Muscle layer of duodenum (tissue), 2 donors: ENCODE results near the gene NUDT7.

Experiments
- H3K27ac ChIP-seq: one replicate; pipeline ENCODE4 v1.7.0; 2013; ENCODE audit warnings: mild to moderate bottlenecking, low read length
- H3K27me3 ChIP-seq: one replicate; pipeline ENCODE4 v1.7.0; 2013; ENCODE audit warnings: low read depth, mild to moderate bottlenecking, control low read depth, low read length
- H3K36me3 ChIP-seq, 2 donors: one replicate each; pipeline ENCODE4 v1.7.0; 2013; ENCODE audit warnings: low read length in 2 of 2, control low read depth in 1 of 2, mild to moderate bottlenecking in 1 of 2; ENCODE audit not compliant: insufficient read depth in 2 of 2, control insufficient read depth in 1 of 2
- H3K4me1 ChIP-seq, 2 donors: one replicate each; pipeline ENCODE4 v1.7.0; 2013; ENCODE audit warnings: low read length in 2 of 2, mild to moderate bottlenecking in 2 of 2, control low read depth in 1 of 2, moderate library complexity in 1 of 2; ENCODE audit not compliant: insufficient read depth in 2 of 2, control insufficient read depth in 1 of 2
- H3K4me3 ChIP-seq, 2 donors: one replicate each; pipeline ENCODE4 v1.7.0; 2013; ENCODE audit warnings: low read length in 2 of 2, low read depth in 1 of 2, mild to moderate bottlenecking in 1 of 2
- H3K9me3 ChIP-seq, 2 donors: one replicate each; pipeline ENCODE4 v1.7.0; 2013; ENCODE audit warnings: low read length in 2 of 2, control low read depth in 1 of 2, mild to moderate bottlenecking in 1 of 2; ENCODE audit not compliant: control insufficient read depth in 1 of 2
- donor health status: healthy.

The NUDT7 gene

GRCh38 chr16:77729951-77730350 lies 7.6 kb downstream of the NUDT7 start:
- H3K27me3 ChIP-seq, result no peaks in the 10 kb centered on the region
- no peak overlapping the region for H3K4me3 ChIP-seq
- no peaks in the 10 kb centered on the region for H3K4me1 ChIP-seq
- peaks cover 9 to 10% of the 10 kb centered on the region in 2 donors for H3K36me3 ChIP-seq
- no peaks in the 10 kb centered on the region for H3K9me3 ChIP-seq
- no peak overlapping the region for H3K27ac ChIP-seq

GRCh38 chr16:77732241-77732946 lies 10.1 kb downstream of the NUDT7 start:
- Histone ChIP-seq H3K4me1 (no peaks in the 10 kb centered on the region), H3K27me3 (no peaks in the 10 kb centered on the region), H3K4me3 (no peak overlapping the region), H3K36me3 (peaks cover 7 to 16% of the 10 kb centered on the region in 2 donors), H3K27ac (no peak overlapping the region), H3K9me3 (no peaks in the 10 kb centered on the region)

GRCh38 chr16:77736879-77737278 lies 14.6 kb downstream of the NUDT7 start:
- no peaks in the 10 kb centered on the region for H3K4me1 ChIP-seq
- no peaks in the 10 kb centered on the region for H3K27me3 ChIP-seq
- H3K27ac ChIP-seq, result no peak overlapping the region
- H3K4me3 ChIP-seq, result no peak overlapping the region
- H3K36me3 ChIP-seq, result peaks cover 0 to 13% of the 10 kb centered on the region in 2 donors
- no peaks in the 10 kb centered on the region for H3K9me3 ChIP-seq

GRCh38 chr16:77738706-77739558 lies 16.6 kb downstream of the NUDT7 start:
- Histone ChIP-seq H3K27me3 (no peaks in the 10 kb centered on the region), H3K4me1 (no peaks in the 10 kb centered on the region), H3K36me3 (peaks cover 0 to 10% of the 10 kb centered on the region in 2 donors), H3K9me3 (no peaks in the 10 kb centered on the region), H3K4me3 (no peak overlapping the region), H3K27ac (no peak overlapping the region)

GRCh38 chr16:77739559-77739892 lies 17.2 kb downstream of the NUDT7 start:
- H3K27me3 ChIP-seq, result no peaks in the 10 kb centered on the region
- no peaks in the 10 kb centered on the region for H3K4me1 ChIP-seq
- H3K27ac ChIP-seq, result no peak overlapping the region
- no peaks in the 10 kb centered on the region for H3K9me3 ChIP-seq
- H3K4me3 ChIP-seq, result no peak overlapping the region
- peaks cover 0 to 10% of the 10 kb centered on the region in 2 donors for H3K36me3 ChIP-seq

- H3K9me3 ChIP-seq, result no peaks in the 10 kb centered on the region
- H3K4me3 ChIP-seq, result no peak overlapping the region
- no peaks in the 10 kb centered on the region for H3K27me3 ChIP-seq
- H3K27ac ChIP-seq, result no peak overlapping the region
- no peaks in the 10 kb centered on the region for H3K4me1 ChIP-seq
- H3K36me3 ChIP-seq, result peaks cover 0 to 3% of the 10 kb centered on the region in 2 donors
Observed at GRCh38 chr16:77744141-77744540, 21.8 kb downstream of the NUDT7 start.

GRCh38 chr16:77745972-77746371 lies 23.7 kb downstream of the NUDT7 start:
- peaks cover 0 to 3% of the 10 kb centered on the region in 2 donors for H3K36me3 ChIP-seq
- H3K27ac ChIP-seq, result no peak overlapping the region
- H3K4me1 ChIP-seq, result no peaks in the 10 kb centered on the region
- no peaks in the 10 kb centered on the region for H3K9me3 ChIP-seq
- no peaks in the 10 kb centered on the region for H3K27me3 ChIP-seq
- no peak overlapping the region for H3K4me3 ChIP-seq

- no peaks in the 10 kb centered on the region for H3K9me3 ChIP-seq
- no peak overlapping the region for H3K4me3 ChIP-seq
- no peaks in the 10 kb centered on the region for H3K27me3 ChIP-seq
- no peaks in the 10 kb centered on the region for H3K36me3 ChIP-seq
- H3K27ac ChIP-seq, result no peak overlapping the region
- no peaks in the 10 kb centered on the region for H3K4me1 ChIP-seq
Observed at GRCh38 chr16:77748421-77749005, 26.2 kb downstream of the NUDT7 start.

GRCh38 chr16:77749415-77749814 lies 27.1 kb downstream of the NUDT7 start:
- Histone ChIP-seq H3K27ac (no peak overlapping the region), H3K4me3 (no peak overlapping the region), H3K27me3 (no peaks in the 10 kb centered on the region), H3K36me3 (no peaks in the 10 kb centered on the region), H3K4me1 (no peaks in the 10 kb centered on the region), H3K9me3 (no peaks in the 10 kb centered on the region)

- Histone ChIP-seq H3K27me3 (no peaks in the 10 kb centered on the region), H3K36me3 (no peaks in the 10 kb centered on the region), H3K9me3 (no peaks in the 10 kb centered on the region), H3K4me1 (no peaks in the 10 kb centered on the region), H3K27ac (no peak overlapping the region), H3K4me3 (no peak overlapping the region)
Observed at GRCh38 chr16:77758046-77758445, 35.7 kb downstream of the NUDT7 start.

- no peaks in the 10 kb centered on the region for H3K27me3 ChIP-seq
- no peaks in the 10 kb centered on the region for H3K36me3 ChIP-seq
- H3K9me3 ChIP-seq, result no peaks in the 10 kb centered on the region
- H3K4me3 ChIP-seq, result no peak overlapping the region
- H3K4me1 ChIP-seq, result no peaks in the 10 kb centered on the region
- no peak overlapping the region for H3K27ac ChIP-seq
Observed at GRCh38 chr16:77758508-77758907, 36.2 kb downstream of the NUDT7 start.
